NCI-H2029 treated with DMSO at 0.1 percent for 48 hours (cell line): ENCODE measurements around the gene PGM2.
"Not testable (repeated sequence)": the region's sequence is repeated elsewhere in the genome, so short reads cannot be mapped to it uniquely, and the experiment has no call there.

Experiments used
- DNase-seq: peaks from one replicate; lab custom pipeline; 2025; lab: John Stamatoyannopoulos, UW

PGM2 gene

GRCh38 chr4:37826295-37827029 is at the start of gene PGM2:
Gene PGM2, plus strand, starts transcription at chr4:37826686. Its CDS starts 47 bp downstream, at chr4:37826733.
- peak; percentile 33 for DNase-seq

DNA sequence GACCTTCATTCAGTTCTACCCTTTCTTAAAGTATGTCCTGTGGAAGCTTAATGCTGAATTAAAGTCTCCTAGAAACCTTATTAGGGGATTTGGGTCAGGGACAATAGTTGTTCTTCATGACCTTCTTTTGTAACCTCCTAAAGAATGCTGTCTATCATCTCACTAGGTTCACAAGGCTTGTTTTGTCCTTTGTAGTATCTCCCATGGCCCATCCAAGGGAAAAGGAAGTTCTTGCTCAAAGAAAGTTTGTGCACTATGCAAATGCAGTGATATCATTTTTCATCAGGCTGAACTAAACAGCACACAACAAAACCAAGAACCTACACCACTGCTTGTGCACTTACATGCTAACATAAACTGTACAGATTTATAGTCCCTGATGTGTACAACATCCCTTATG is 46.6 kb upstream of the PGM2 start:
- DNase-seq, result no peak

GRCh38 chr4:37780444-37781130 is 45.9 kb upstream of the PGM2 start:
- DNase-seq, result no peak

- DNase-seq, result no peak
Observed at GRCh38 chr4:37781131-37781455, 45.4 kb upstream of the PGM2 start.

- DNase-seq, result not testable (repeated sequence)
Observed at GRCh38 chr4:37786267-37786666, 40.2 kb upstream of the PGM2 start.

- not testable (repeated sequence) for DNase-seq
Observed at GRCh38 chr4:37787883-37788460, 38.5 kb upstream of the PGM2 start.

GRCh38 chr4:37788819-37789218 is 37.7 kb upstream of the PGM2 start:
- no peak for DNase-seq

- DNase-seq, result no peak
Observed at GRCh38 chr4:37792241-37792640, 34.2 kb upstream of the PGM2 start.

GRCh38 chr4:37793562-37793961 is 32.9 kb upstream of the PGM2 start:
- no peak for DNase-seq

- DNase-seq, result no peak
Observed at GRCh38 chr4:37794056-37794455, 32.4 kb upstream of the PGM2 start.

- DNase-seq, result no peak
Observed at GRCh38 chr4:37795581-37796195, 30.8 kb upstream of the PGM2 start.

DNA sequence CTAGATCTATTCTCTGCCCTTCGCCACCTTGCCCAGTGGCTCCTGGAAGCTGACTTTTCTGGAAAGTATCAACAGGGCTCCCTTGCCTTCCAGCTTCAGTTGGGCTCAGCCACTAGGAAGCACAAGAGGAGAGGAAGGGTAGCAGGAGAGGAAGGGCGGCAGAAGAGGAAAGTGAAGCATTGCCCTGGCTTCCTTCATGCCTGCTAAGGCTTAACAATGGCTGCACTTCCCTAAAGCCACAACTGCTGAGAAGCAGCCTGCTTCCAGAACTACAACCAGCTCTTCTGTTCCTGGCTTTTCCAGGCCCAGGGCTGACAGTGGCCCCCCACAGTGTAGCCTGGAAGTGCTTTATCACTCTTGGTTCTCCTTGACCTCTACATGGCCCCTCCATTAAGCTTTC is 29.1 kb upstream of the PGM2 start:
- DNase-seq, result no peak

GRCh38 chr4:37797923-37798322 is 28.6 kb upstream of the PGM2 start:
- DNase-seq, result no peak

DNA sequence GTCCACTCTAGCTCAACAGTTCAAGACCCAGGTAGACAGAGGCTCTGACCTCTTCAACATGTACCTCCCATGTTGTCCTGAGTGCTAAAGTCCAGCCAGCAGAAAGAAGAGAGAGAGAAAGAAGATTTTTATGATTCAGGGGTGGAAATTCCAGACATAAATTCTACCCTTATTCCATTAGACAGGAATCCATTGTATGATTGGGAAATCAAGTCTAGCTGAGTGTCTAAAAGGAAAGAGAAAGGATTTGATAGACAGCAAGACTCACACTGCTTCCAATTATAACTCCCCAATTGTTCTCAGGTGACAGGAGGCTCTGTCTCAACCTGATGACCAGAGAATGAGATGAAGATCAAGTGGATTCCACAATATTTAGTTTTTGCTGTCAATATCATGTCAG is 27.9 kb upstream of the PGM2 start:
- DNase-seq, result no peak

- no peak for DNase-seq
Observed at GRCh38 chr4:37799941-37800554, 26.4 kb upstream of the PGM2 start.

GRCh38 chr4:37802068-37802666 is 24.3 kb upstream of the PGM2 start:
- peak; percentile 32 for DNase-seq

DNA sequence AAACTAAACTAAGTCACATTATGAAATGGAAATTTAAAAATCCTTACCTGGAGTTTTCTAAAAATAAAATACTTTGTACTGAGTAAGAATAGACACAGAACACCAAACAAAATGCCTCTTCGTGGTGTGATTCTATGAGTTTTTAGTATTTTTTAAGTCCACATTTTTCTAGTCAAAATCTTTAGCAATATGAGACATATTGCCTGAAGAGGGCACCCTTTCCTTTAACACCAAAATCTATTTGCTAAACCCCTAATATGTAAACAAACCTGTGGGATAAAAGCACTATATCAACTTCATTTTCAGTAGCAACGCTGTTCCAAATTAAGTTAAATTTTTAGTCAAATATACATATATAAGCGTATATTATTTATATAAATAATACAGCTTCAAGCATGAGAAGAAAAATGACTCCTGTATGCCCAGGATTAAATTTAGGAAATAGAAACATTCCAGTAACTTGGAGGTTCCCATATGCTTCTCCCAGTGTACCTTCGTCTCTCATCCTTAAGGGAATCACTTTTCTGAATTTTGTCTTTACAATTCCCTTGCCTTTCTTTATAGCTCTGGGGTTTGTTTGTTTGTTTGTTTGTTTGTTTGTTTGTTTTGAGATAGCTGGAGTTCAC is 23.0 kb upstream of the PGM2 start:
- DNase-seq, result peak; percentile 33

- DNase-seq, result no peak
Observed at GRCh38 chr4:37805091-37805490, 21.4 kb upstream of the PGM2 start.

DNA sequence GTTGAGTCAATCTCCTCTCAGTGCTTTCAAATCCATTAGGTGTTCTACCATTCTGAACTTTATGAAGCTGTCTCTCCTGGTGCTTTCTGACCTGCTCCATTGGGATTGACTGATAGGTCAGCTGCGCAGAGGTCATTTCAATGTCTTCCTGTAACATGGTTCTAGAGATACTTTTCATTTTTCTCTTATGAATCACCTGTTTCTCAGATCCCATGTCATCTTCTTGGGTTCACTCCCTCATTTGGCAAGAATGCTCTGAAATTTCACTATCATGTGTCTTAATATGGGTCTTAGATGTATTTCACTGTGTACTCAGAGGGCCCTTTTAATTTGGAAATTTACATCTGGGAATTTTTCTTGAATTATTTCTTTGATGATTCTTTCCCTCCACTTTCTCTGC is 13.8 kb upstream of the PGM2 start:
- DNase-seq, result no peak

- no peak for DNase-seq
Observed at GRCh38 chr4:37815591-37815990, 10.9 kb upstream of the PGM2 start.

GRCh38 chr4:37816006-37816405 is 10.5 kb upstream of the PGM2 start:
- DNase-seq, result no peak

DNA sequence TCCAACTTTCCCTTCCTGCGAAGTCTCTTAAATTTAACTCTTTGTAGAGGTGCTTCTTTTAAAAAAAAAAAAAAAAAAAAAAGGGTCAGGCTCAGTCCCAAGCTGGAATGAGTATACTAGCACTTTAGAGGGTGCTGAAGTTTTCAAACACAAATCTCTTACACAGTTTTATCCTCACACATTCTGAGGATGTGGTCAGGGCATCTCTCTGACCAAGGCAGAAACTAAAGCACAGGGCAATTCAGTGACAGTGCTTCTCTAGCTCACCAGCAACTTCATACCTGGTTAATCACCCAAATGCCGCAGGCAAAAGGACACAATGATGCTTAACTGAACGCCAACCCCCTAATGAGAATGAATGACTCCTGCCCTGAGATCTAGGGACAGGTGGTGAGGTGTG is 9.8 kb upstream of the PGM2 start:
- no peak for DNase-seq
